ENCODE data around the gene SYT9.

- TF ChIP-seq EZH2 (IDR thresholded peaks at IDR 0.05; ENCODE audit: low read depth) (no peak), CTCF (conservative IDR thresholded peaks at IDR 0.05) (no peak)
These were observed 63.3 kb downstream of the SYT9 start for GRCh38 chr11:7314811-7315604.
